A549 (cell line): ENCODE measurements around the gene PPP4R4. TPM values are rescaled to one million over a fixed set of nuclear protein-coding genes. Genes with fewer than 3 reads are reported as not detected.

ENCODE experiments used
- ATAC-seq, 2 experiments: fragments of 200-7000 bp in 1 of 2; fragments of >200 bp in 1 of 2; cut with Nextera tagmentation in 1 of 2; cut with Tn5 transposase in 1 of 2; 3 replicates each; pipeline versions ENCODE4 v1.8.0 to v1.9.1; 2018 to 2020; ENCODE audit warnings: mild to moderate bottlenecking in 1 of 2, moderate library complexity in 1 of 2
- CTCF ChIA-PET: fragments of 300-600 bp; sonication (Branson Sonifier 250); formaldehyde crosslinking; extraction: SDS; loops from one replicate; lab custom pipeline; 2021; ENCODE audit warnings: antibody characterized with exemption, inconsistent platforms; lab: Yijun Ruan, JAX
- POLR2A ChIA-PET: fragments of 350-600 bp; formaldehyde crosslinking; extraction: SDS; loops from one replicate; lab custom pipeline; 2021; ENCODE audit warnings: antibody characterized with exemption, inconsistent platforms; lab: Yijun Ruan, JAX
- DNase-seq, 2 experiments: peaks; one replicate each; pipeline versions ENCODE4 v3.0.0 to v3.0.0-alpha.2; 2011 to 2016; ENCODE audit warnings: low read depth in 1 of 2, low spot score in 1 of 2
- FAIRE-seq: peaks from 2 replicates; lab custom pipeline; 2011; peaks lifted over from hg19 to GRCh38; lab: Jason Lieb, UNC
- H3K27ac ChIP-seq, 2 experiments: fragments of >200 bp; sonication (Bioruptor Twin); formaldehyde crosslinking; 3 replicates each; pipeline ENCODE4 v1.5.1; 2016 to 2017
- H3K4me1 ChIP-seq: fragments of >200 bp; sonication (Bioruptor Twin); formaldehyde crosslinking; 3 replicates; pipeline ENCODE4 v1.6.1; 2016
- H3K4me2 ChIP-seq: fragments of >200 bp; sonication (Bioruptor Twin); formaldehyde crosslinking; 3 replicates; pipeline ENCODE4 v1.6.1; 2016
- H3K4me3 ChIP-seq: fragments of >200 bp; sonication (Bioruptor Twin); formaldehyde crosslinking; 3 replicates; pipeline ENCODE4 v1.5.1; 2016
- H3K9me3 ChIP-seq: fragments of >200 bp; sonication (Bioruptor Twin); formaldehyde crosslinking; 3 replicates; pipeline ENCODE4 v1.6.1; 2016
- CHD2 ChIP-seq: fragments of 150-350 bp; IDR thresholded peaks from 2 replicates; pipeline ENCODE4 v1.6.1; 2014; ENCODE audit warnings: low read length; ENCODE audit not compliant: partially characterized antibody
- CHD4 ChIP-seq: fragments of 200-600 bp; sonication (generic); IDR thresholded peaks from 2 replicates; pipeline ENCODE4 v1.6.1; 2016; ENCODE audit warnings: antibody characterized with exemption, mild to moderate bottlenecking, borderline replicate concordance
- CTCF ChIP-seq: fragments of >200 bp; sonication (Bioruptor Twin); formaldehyde crosslinking; IDR thresholded peaks from 3 replicates; pipeline ENCODE4 v1.5.1; 2016
- EHF ChIP-seq: fragments of 250-450 bp; sonication (Bioruptor Pico); IDR thresholded peaks from 2 replicates; pipeline ENCODE4 v1.5.0; 2020; ENCODE audit warnings: mild to moderate bottlenecking
- ESRRA ChIP-seq: fragments of 150-350 bp; IDR thresholded peaks from 2 replicates; pipeline ENCODE4 v1.6.1; 2014; ENCODE audit warnings: mild to moderate bottlenecking, low read length, borderline replicate concordance
- FOXS1 ChIP-seq: fragments of 250-450 bp; sonication (Bioruptor Pico); IDR thresholded peaks from 2 replicates; pipeline ENCODE4 v1.5.0; 2020; ENCODE audit warnings: mild to moderate bottlenecking, moderate library complexity
- HES2 ChIP-seq: fragments of >200 bp; sonication (Bioruptor Twin); formaldehyde crosslinking; IDR thresholded peaks from 2 replicates; pipeline ENCODE4 v1.6.1; 2016
- HEYL ChIP-seq: fragments of 250-450 bp; sonication (Bioruptor Pico); IDR thresholded peaks from 2 replicates; pipeline ENCODE4 v1.8.0; 2021; ENCODE audit warnings: mild to moderate bottlenecking, moderate library complexity
- HOXA7 ChIP-seq: fragments of 250-450 bp; sonication (Bioruptor Pico); IDR thresholded peaks from 2 replicates; pipeline ENCODE4 v1.5.0; 2020; ENCODE audit warnings: mild to moderate bottlenecking, moderate library complexity
- JUN ChIP-seq, 2 experiments: fragments of >200 bp; sonication (Bioruptor Twin); formaldehyde crosslinking; IDR thresholded peaks; 2 replicates in 1 of 2; 3 replicates in 1 of 2; pipeline ENCODE4 v1.6.1; 2016 to 2017
- KDM5A ChIP-seq: fragments of 200-600 bp; sonication (generic); IDR thresholded peaks from 2 replicates; pipeline ENCODE4 v1.6.1; 2016; ENCODE audit warnings: antibody characterized with exemption, mild to moderate bottlenecking
- MAFK ChIP-seq: fragments of 450-650 bp; IDR thresholded peaks from 2 replicates; pipeline ENCODE4 v1.6.1; 2014; ENCODE audit not compliant: partially characterized antibody
- REST ChIP-seq: fragments of 200-600 bp; sonication (generic); IDR thresholded peaks from 2 replicates; pipeline ENCODE4 v1.6.1; 2016; ENCODE audit warnings: antibody characterized with exemption, mild to moderate bottlenecking, moderate library complexity
- SMC3 ChIP-seq: fragments of >200 bp; sonication (Bioruptor Twin); formaldehyde crosslinking; IDR thresholded peaks from 3 replicates; pipeline ENCODE4 v1.6.1; 2018; ENCODE audit warnings: inconsistent platforms
- SREBF2 ChIP-seq: fragments of 450-650 bp; IDR thresholded peaks from 2 replicates; pipeline ENCODE4 v1.6.1; 2014; ENCODE audit warnings: mild to moderate bottlenecking, moderate library complexity
- ZC3H11A ChIP-seq: fragments of 450-650 bp; IDR thresholded peaks from 2 replicates; pipeline ENCODE4 v1.6.1; 2014; ENCODE audit warnings: antibody characterized with exemption, mild to moderate bottlenecking
- ZFP36 ChIP-seq: fragments of 450-650 bp; IDR thresholded peaks from 2 replicates; pipeline ENCODE4 v1.6.1; 2014; ENCODE audit warnings: borderline replicate concordance; ENCODE audit not compliant: partially characterized antibody
- WGBS: methylation state at CpG from one replicate; pipeline ENCODE4 v1.1.6; 2017; ENCODE audit errors: missing lambda C conversion rate; 5-methylcytosine and 5-hydroxymethylcytosine counted together
- polyA plus RNA-seq, 4 experiments: library from polyadenylated mRNA; depleted of rRNA in 3 of 4; stranded (reverse); fragments of >200 nt; fragmentation: RNase III in 1 of 4; extraction: RNeasy Plus Mini Kit Qiagen cat#74134 plus additional on column Dnase treatment in 1 of 4; gene quantifications; 2 replicates in 3 of 4; 3 replicates in 1 of 4; pipeline ENCODE4 v1.2.3, GENCODE V29; 2011 to 2017

The PPP4R4 gene
- polyA plus RNA-seq, 2 of the 4 experiments (the other 2 are of a cell fraction): 0.12 to 0.25 TPM

- TF ChIP-seq HEYL (CRISPR knock-in tag) (no peak), REST (no peak), ESRRA (no peak)
- DNase-seq (no peak), FAIRE-seq (no peak), ATAC-seq (no peak)
- Histone ChIP-seq H3K4me3 (no peak overlapping the region), H3K27ac (no peak overlapping the region), H3K4me1 (no peaks in the 10 kb centered on the region), H3K4me2 (no peak overlapping the region), H3K9me3 (no peaks in the 10 kb centered on the region)
- CTCF ChIA-PET: no interaction called here
- WGBS: 14% methylated on average over 4 of the region's 4 CpGs
- POLR2A ChIA-PET: no interaction called here
These were observed 52.9 kb downstream of the PPP4R4 start for GRCh38 chr14:94227029-94227428.

- ChIA-PET POLR2A (no interaction called here), CTCF (no interaction called here)
- Histone ChIP-seq H3K4me3 (no peak overlapping the region), H3K4me2 (no peak overlapping the region), H3K9me3 (no peaks in the 10 kb centered on the region), H3K27ac (no peak overlapping the region), H3K4me1 (no peaks in the 10 kb centered on the region)
- no peak for DNase-seq
- TF ChIP-seq ZC3H11A (no peak), MAFK (peak; percentile 31)
- no peak for FAIRE-seq
- no peak for ATAC-seq
These were observed 62.9 kb downstream of the PPP4R4 start for GRCh38 chr14:94237046-94237445.

GRCh38 chr14:94237983-94238382 lies 63.9 kb downstream of the PPP4R4 start:
- ATAC-seq: no peak
- no peak for FAIRE-seq
- POLR2A ChIA-PET: no interaction called here
- CTCF ChIA-PET: no interaction called here
- TF ChIP-seq CHD4: no peak
- TF ChIP-seq FOXS1 (CRISPR knock-in tag): no peak
- TF ChIP-seq HOXA7: no peak
- no peak for TF ChIP-seq EHF
- no peak for TF ChIP-seq HEYL (CRISPR knock-in tag)
- no peak for TF ChIP-seq HES2
- TF ChIP-seq KDM5A: no peak
- no peak for TF ChIP-seq JUN (IDR thresholded peaks at IDR 0.05)
- TF ChIP-seq ZC3H11A: no peak
- no peak for TF ChIP-seq ESRRA
- no peak for TF ChIP-seq SREBF2
- TF ChIP-seq CHD2: no peak
- no peak for TF ChIP-seq ZFP36
- TF ChIP-seq CTCF: no peak
- TF ChIP-seq SMC3: no peak
- TF ChIP-seq, all 56 proteins: peak for 0
- no peaks in the 10 kb centered on the region for H3K9me3 ChIP-seq
- no peak overlapping the region for H3K4me3 ChIP-seq
- no peaks in the 10 kb centered on the region for H3K4me1 ChIP-seq
- DNase-seq: no peak
- 15% methylated on average over 4 of the region's 4 CpGs for WGBS
- H3K4me2 ChIP-seq: no peak overlapping the region
- no peak overlapping the region for H3K27ac ChIP-seq
